Astrocyte (in vitro differentiated cells and primary cell): ENCODE measurements around the gene MPHOSPH9. TPM values are rescaled to one million over a fixed set of nuclear protein-coding genes. Genes with fewer than 3 reads are reported as not detected.

Source experiments
- DNase-seq: peaks from one replicate; pipeline ENCODE4 v3.0.0-alpha.2; 2010; ENCODE audit warnings: low read depth
- FAIRE-seq: peaks from 2 replicates; lab custom pipeline; 2011; peaks lifted over from hg19 to GRCh38; lab: Jason Lieb, UNC
- H2AFZ ChIP-seq: 2 replicates; pipeline ENCODE4 v1.6.0; 2012; ENCODE audit warnings: low read depth, low read length, inconsistent platforms
- H3K27ac ChIP-seq: 2 replicates; pipeline ENCODE4 v1.5.1; 2011; ENCODE audit warnings: low read depth, low read length, inconsistent platforms
- H3K27me3 ChIP-seq: 2 replicates; pipeline ENCODE4 v1.6.0; 2011; ENCODE audit warnings: low read length, inconsistent platforms; ENCODE audit not compliant: insufficient read depth
- H3K36me3 ChIP-seq: 2 replicates; pipeline ENCODE4 v1.5.1; 2011; ENCODE audit warnings: low read length, inconsistent platforms; ENCODE audit not compliant: insufficient read depth
- H3K4me1 ChIP-seq: 2 replicates; pipeline ENCODE4 v1.5.1; 2011; ENCODE audit warnings: low read length, inconsistent platforms; ENCODE audit not compliant: insufficient read depth
- H3K4me2 ChIP-seq: 2 replicates; pipeline ENCODE4 v1.6.0; 2012; ENCODE audit warnings: low read length, inconsistent platforms
- H3K4me3 ChIP-seq: 2 replicates; pipeline ENCODE4 v1.5.1; 2011; ENCODE audit warnings: low read depth, mild to moderate bottlenecking, low read length, inconsistent platforms; ENCODE audit not compliant: insufficient read depth
- H3K79me2 ChIP-seq: 2 replicates; pipeline ENCODE4 v1.6.0; 2012; ENCODE audit warnings: mild to moderate bottlenecking, low read length, inconsistent platforms; ENCODE audit not compliant: insufficient read depth
- H3K9ac ChIP-seq: 2 replicates; pipeline ENCODE4 v1.6.0; 2012; ENCODE audit warnings: mild to moderate bottlenecking, low read length, inconsistent platforms
- H3K9me3 ChIP-seq: 2 replicates; pipeline ENCODE4 v1.5.1; 2012; ENCODE audit warnings: low read depth, mild to moderate bottlenecking, low read length, inconsistent platforms; ENCODE audit not compliant: insufficient read depth
- H4K20me1 ChIP-seq: 2 replicates; pipeline ENCODE4 v1.6.0; 2012; ENCODE audit warnings: low read length, inconsistent platforms; ENCODE audit not compliant: insufficient read depth
- H3K27ac Mint-ChIP-seq: one replicate; pipeline ENCODE4 v1.8.0; 2021; ENCODE audit warnings: mild to moderate bottlenecking, mixed read lengths; ENCODE audit not compliant: unreplicated experiment
- H3K27me3 Mint-ChIP-seq: one replicate; pipeline ENCODE4 v1.8.0; 2021; ENCODE audit warnings: low read depth, mixed read lengths; ENCODE audit not compliant: unreplicated experiment
- H3K36me3 Mint-ChIP-seq: one replicate; pipeline ENCODE4 v1.8.0; 2021; ENCODE audit warnings: low read depth, mixed read lengths; ENCODE audit not compliant: unreplicated experiment
- H3K4me1 Mint-ChIP-seq: one replicate; pipeline ENCODE4 v1.8.0; 2021; ENCODE audit warnings: low read depth, mixed read lengths; ENCODE audit not compliant: unreplicated experiment
- H3K4me3 Mint-ChIP-seq: one replicate; pipeline ENCODE4 v1.8.0; 2021; ENCODE audit warnings: mild to moderate bottlenecking, moderate library complexity, mixed read lengths; ENCODE audit not compliant: unreplicated experiment
- H3K9me3 Mint-ChIP-seq: one replicate; pipeline ENCODE4 v1.8.0; 2021; ENCODE audit warnings: mild to moderate bottlenecking, mixed read lengths; ENCODE audit not compliant: unreplicated experiment
- CTCF ChIP-seq: IDR thresholded peaks from 2 replicates; pipeline ENCODE4 v1.5.1; 2011; ENCODE audit warnings: low read depth, mild to moderate bottlenecking, inconsistent platforms, low read length, moderate library complexity; ENCODE audit not compliant: insufficient read depth
- EZH2 ChIP-seq: IDR thresholded peaks from 2 replicates; pipeline ENCODE4 v1.6.1; 2012; ENCODE audit warnings: mild to moderate bottlenecking, low read length, inconsistent platforms; ENCODE audit not compliant: insufficient read depth
- total RNA-seq: library from RNA; stranded (reverse); gene quantifications from 2 replicates; pipeline ENCODE4 v1.2.1, GENCODE V29; 2021

The MPHOSPH9 gene
- total RNA-seq, 1 donor from 2014 or later = 24.9 TPM

GRCh38 chr12:123106640-123107359 lies 126.1 kb downstream of the MPHOSPH9 start:
- Histone ChIP-seq H3K9me3 (no peaks in the 10 kb centered on the region), H3K27ac (no peak overlapping the region), H3K79me2 (no peaks in the 10 kb centered on the region), H2AFZ (no peak overlapping the region), H3K27me3 (peaks cover 3% of the 10 kb centered on the region), H3K36me3 (no peaks in the 10 kb centered on the region), H3K4me3 (no peak overlapping the region), H3K9ac (no peak overlapping the region), H4K20me1 (peaks cover 31% of the 10 kb centered on the region), H3K4me1 (peaks cover 17% of the 10 kb centered on the region), H3K4me2 (no peak overlapping the region)
- no peak for FAIRE-seq
- TF ChIP-seq EZH2 = no peak
- TF ChIP-seq CTCF = no peak
- Mint-ChIP-seq H3K9me3 (peaks cover 3% of the 10 kb centered on the region), H3K4me1 (peaks cover 22% of the 10 kb centered on the region), H3K4me3 (no peak overlapping the region), H3K36me3 (peaks cover 17% of the 10 kb centered on the region), H3K27ac (no peak overlapping the region), H3K27me3 (no peaks in the 10 kb centered on the region)
- no peak for DNase-seq

GRCh38 chr12:123105211-123105826 lies 127.6 kb downstream of the MPHOSPH9 start:
- H3K9me3 ChIP-seq = no peaks in the 10 kb centered on the region
- no peak overlapping the region for H3K27ac ChIP-seq
- Mint-ChIP-seq H3K4me1 (peaks cover 10% of the 10 kb centered on the region), H3K27me3 (no peaks in the 10 kb centered on the region), H3K9me3 (peaks cover 1% of the 10 kb centered on the region), H3K4me3 (no peak overlapping the region), H3K27ac (no peak overlapping the region), H3K36me3 (peaks cover 17% of the 10 kb centered on the region)
- H2AFZ ChIP-seq = no peak overlapping the region
- peaks cover 25% of the 10 kb centered on the region for H4K20me1 ChIP-seq
- H3K4me2 ChIP-seq = no peak overlapping the region
- FAIRE-seq = no peak
- no peak overlapping the region for H3K9ac ChIP-seq
- H3K79me2 ChIP-seq = no peaks in the 10 kb centered on the region
- TF ChIP-seq EZH2 (no peak), CTCF (no peak)
- no peak for DNase-seq
- peaks cover 3% of the 10 kb centered on the region for H3K27me3 ChIP-seq
- H3K4me1 ChIP-seq = peaks cover 10% of the 10 kb centered on the region
- no peak overlapping the region for H3K4me3 ChIP-seq
- no peaks in the 10 kb centered on the region for H3K36me3 ChIP-seq

- no peak for FAIRE-seq
- no peak overlapping the region for H3K27ac Mint-ChIP-seq
- no peak for DNase-seq
- Histone ChIP-seq H2AFZ (no peak overlapping the region), H3K9ac (no peak overlapping the region), H3K79me2 (no peaks in the 10 kb centered on the region), H3K9me3 (no peaks in the 10 kb centered on the region), H3K36me3 (no peaks in the 10 kb centered on the region), H3K4me1 (peaks cover 10% of the 10 kb centered on the region), H3K27me3 (peaks cover 3% of the 10 kb centered on the region), H3K4me2 (no peak overlapping the region), H3K27ac (no peak overlapping the region), H4K20me1 (peaks cover 26% of the 10 kb centered on the region), H3K4me3 (no peak overlapping the region)
- H3K36me3 Mint-ChIP-seq = peaks cover 17% of the 10 kb centered on the region
- H3K9me3 Mint-ChIP-seq = peaks cover 1% of the 10 kb centered on the region
- no peaks in the 10 kb centered on the region for H3K27me3 Mint-ChIP-seq
- no peak overlapping the region for H3K4me3 Mint-ChIP-seq
- TF ChIP-seq CTCF (no peak), EZH2 (no peak)
- H3K4me1 Mint-ChIP-seq = peaks cover 10% of the 10 kb centered on the region
Measured at GRCh38 chr12:123104809-123105208, 128.1 kb downstream of the MPHOSPH9 start.
